ENCODE results near the gene DOCK10. TPM values are rescaled to one million over a fixed set of nuclear protein-coding genes. Genes with fewer than 3 reads are reported as not detected.
A peak's percentile ranks its signal among the peaks of the same experiment; 100 is the strongest.

DOCK10 gene
- total RNA-seq, 1 donor from 2014 or later: 138 TPM

DNA sequence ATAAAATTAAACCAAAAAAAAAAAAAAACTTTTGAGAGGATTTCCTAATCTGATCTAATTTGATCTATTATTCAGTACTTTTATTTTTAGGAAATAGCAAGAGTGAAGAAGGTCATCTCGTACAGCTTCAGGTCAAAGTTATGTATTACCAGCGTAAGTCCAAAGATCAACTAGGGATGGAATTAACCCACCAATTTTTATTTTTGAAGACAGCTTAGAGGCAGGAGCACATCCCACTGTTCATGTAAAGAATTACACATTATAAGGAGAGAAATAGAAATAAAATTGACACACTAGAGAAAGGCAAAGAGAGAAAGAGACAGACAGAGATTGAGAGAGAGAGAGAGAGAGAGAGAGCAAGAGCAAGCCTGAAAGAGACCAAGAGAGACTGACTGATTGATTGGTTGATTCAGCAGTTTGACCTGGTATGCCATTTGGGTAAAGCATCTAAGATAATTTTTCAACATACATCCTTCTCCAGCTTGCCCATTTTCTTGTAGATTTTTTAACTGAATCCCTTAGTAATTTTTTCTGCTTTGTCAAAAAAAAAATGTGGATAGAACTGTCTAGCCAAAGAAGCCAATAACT is 25.1 kb downstream of the DOCK10 start:
- Mint-ChIP-seq H3K9me3 (no peaks in the 10 kb centered on the region), H3K27me3 (no peaks in the 10 kb centered on the region), H3K4me3 (no peak overlapping the region), H3K36me3 (ENCODE audit: low read depth) (peaks cover 24% of the 10 kb centered on the region), H3K27ac (no peak overlapping the region), H3K4me1 (peaks cover 45% of the 10 kb centered on the region)
- intact Hi-C loops (cut with micrococcal nuclease): no loop called here
- DNase-seq: no peak

- H3K4me1 Mint-ChIP-seq: peaks cover 49% of the 10 kb centered on the region
- intact Hi-C loops (cut with micrococcal nuclease): no loop called here
- H3K27ac Mint-ChIP-seq: peak overlapping the region; percentile 74
- peaks cover 15% of the 10 kb centered on the region for H3K36me3 Mint-ChIP-seq (ENCODE audit: low read depth)
- no peak overlapping the region for H3K4me3 Mint-ChIP-seq
- H3K9me3 Mint-ChIP-seq: no peaks in the 10 kb centered on the region
- H3K27me3 Mint-ChIP-seq: no peaks in the 10 kb centered on the region
- DNase-seq: no peak
These were observed 28.6 kb downstream of the DOCK10 start for GRCh38 chr2:225013425-225014365.

DNA sequence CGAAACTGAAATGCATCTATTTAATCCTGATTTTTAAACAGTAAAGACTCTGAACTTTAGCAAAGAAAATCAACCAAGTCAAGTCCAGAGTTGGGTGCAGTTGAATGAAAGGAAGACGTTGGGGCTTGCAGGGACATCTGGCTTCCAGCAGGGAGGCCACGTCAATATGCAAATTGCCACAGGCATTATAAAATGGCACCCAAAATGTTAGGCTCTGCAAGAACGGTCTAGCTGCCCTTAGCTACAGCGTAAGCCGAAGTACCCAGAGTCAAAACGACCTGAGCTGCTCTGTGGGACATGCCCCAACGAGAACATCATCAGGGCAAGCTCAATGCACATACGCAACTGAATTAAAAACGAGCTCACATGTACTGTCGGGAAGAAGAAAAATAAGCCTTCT is 30.7 kb downstream of the DOCK10 start:
- intact Hi-C loops (cut with micrococcal nuclease): loop anchor here (1.0 to 2.0 kb wide), 3 partner anchors 15 to 73 kb away; no protein-coding TSS in a partner anchor
- no peak for DNase-seq
- no peak overlapping the region for H3K4me3 Mint-ChIP-seq
- peaks cover 59% of the 10 kb centered on the region for H3K4me1 Mint-ChIP-seq
- no peaks in the 10 kb centered on the region for H3K27me3 Mint-ChIP-seq
- peaks cover 27% of the 10 kb centered on the region for H3K36me3 Mint-ChIP-seq (ENCODE audit: low read depth)
- peak overlapping the region; percentile 89 for H3K27ac Mint-ChIP-seq
- H3K9me3 Mint-ChIP-seq: no peaks in the 10 kb centered on the region

- intact Hi-C loops (cut with micrococcal nuclease): loop anchor here (1.0 to 2.0 kb wide), 5 partner anchors 9 to 72 kb away; no protein-coding TSS in a partner anchor
- Mint-ChIP-seq H3K4me3 (peak overlapping the region; percentile 41), H3K27me3 (no peaks in the 10 kb centered on the region), H3K4me1 (peaks cover 63% of the 10 kb centered on the region), H3K36me3 (ENCODE audit: low read depth) (peaks cover 33% of the 10 kb centered on the region), H3K27ac (peak overlapping the region; percentile 89), H3K9me3 (no peaks in the 10 kb centered on the region)
- DNase-seq: no peak
These were observed 31.5 kb downstream of the DOCK10 start for GRCh38 chr2:225010804-225011203.

GRCh38 chr2:225009768-225010167 is 32.5 kb downstream of the DOCK10 start:
- H3K4me1 Mint-ChIP-seq: peaks cover 68% of the 10 kb centered on the region
- H3K27me3 Mint-ChIP-seq: no peaks in the 10 kb centered on the region

DNA sequence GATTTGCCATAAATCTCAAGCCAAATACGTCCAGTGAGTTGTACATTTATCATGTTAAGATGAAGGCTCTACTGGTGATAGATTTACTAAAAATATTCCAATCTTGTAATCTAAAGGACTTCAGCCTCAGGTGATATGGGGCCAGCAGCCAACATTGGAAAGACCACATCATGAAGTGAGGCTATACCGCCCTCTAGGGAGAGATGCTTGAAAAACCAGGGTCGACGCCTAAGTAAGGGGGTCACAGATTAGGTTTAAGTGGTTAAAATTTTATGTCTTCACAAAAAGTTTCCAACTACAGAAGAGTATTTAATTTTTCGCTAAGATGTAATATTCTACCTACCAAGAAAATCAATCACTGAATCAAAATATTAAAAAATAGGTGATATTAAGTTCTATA is 33.3 kb downstream of the DOCK10 start:
- peaks cover 75% of the 10 kb centered on the region for H3K4me1 Mint-ChIP-seq
- peaks cover 38% of the 10 kb centered on the region for H3K36me3 Mint-ChIP-seq (ENCODE audit: low read depth)
- no peak overlapping the region for H3K4me3 Mint-ChIP-seq
- no peaks in the 10 kb centered on the region for H3K27me3 Mint-ChIP-seq
- peak overlapping the region; percentile 11 for H3K27ac Mint-ChIP-seq
- intact Hi-C loops (cut with micrococcal nuclease): no loop called here
- no peaks in the 10 kb centered on the region for H3K9me3 Mint-ChIP-seq
- peak; percentile 68 for DNase-seq

More at GRCh38 chr2:225009768-225010167, 32.5 kb downstream of the DOCK10 start:
- DNase-seq: no peak
- peaks cover 35% of the 10 kb centered on the region for H3K36me3 Mint-ChIP-seq (ENCODE audit: low read depth)
- no peaks in the 10 kb centered on the region for H3K9me3 Mint-ChIP-seq
- H3K27ac Mint-ChIP-seq: peak overlapping the region; percentile 89
- H3K4me3 Mint-ChIP-seq: peak overlapping the region; percentile 20
- intact Hi-C loops (cut with micrococcal nuclease): loop anchor here (1.0 to 2.0 kb wide), 4 partner anchors 7 to 71 kb away; no protein-coding TSS in a partner anchor

DNA sequence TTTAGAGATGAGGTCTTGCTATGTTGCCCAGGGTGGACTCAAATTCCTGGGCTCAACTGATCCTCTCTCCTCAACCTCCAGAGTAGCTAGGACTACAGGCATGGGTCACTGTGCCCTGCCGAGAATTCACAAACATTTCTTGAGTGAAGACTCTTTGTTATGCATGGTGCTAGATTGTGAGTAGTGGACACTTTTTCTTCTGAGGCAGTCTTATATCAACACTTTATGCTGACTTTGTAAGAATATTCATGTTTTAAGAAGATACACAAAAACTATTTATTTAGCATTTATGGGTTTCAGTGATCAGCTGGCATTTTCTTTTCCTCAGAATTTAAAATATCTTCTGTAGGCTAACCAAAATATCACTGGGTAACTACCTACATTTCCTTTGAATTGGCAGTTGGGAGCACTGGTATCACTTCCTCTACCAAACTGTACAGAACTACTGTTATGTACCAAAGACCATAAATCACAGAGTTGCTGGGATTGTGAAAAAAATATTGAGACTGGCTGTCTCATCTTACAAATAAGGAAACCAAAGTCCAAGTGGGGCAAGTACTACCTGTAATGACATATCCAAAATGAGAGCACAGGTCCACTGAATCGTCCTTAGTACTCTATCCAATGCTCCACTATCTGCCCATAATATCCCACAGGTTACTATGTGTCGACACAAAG is 34.0 kb downstream of the DOCK10 start:
- H3K4me3 Mint-ChIP-seq: peak overlapping the region; percentile 24

DNA sequence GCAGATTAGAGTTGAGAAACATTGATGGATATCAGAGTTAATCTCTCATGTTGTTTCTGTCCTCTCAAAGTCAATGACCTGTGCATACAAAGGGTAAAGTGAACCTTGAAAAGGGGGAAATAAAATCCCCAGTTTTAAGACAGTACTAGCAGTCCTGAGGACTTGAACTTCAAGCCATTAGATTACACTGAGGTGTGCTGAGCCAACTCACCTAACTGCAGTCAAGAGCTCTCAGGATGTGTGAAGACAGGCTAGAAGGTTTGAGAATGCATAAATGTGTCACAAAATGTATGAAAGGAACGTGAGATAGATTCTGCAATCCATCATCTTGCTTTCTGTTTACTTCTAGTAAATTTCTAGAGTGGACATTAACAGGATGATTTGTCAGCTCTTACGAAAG is 35.5 kb downstream of the DOCK10 start:
- Mint-ChIP-seq H3K4me1 (peaks cover 82% of the 10 kb centered on the region), H3K27ac (peak overlapping the region; percentile 11), H3K36me3 (ENCODE audit: low read depth) (peaks cover 36% of the 10 kb centered on the region), H3K9me3 (no peaks in the 10 kb centered on the region), H3K27me3 (no peaks in the 10 kb centered on the region), H3K4me3 (no peak overlapping the region)
- no peak for DNase-seq
- intact Hi-C loops (cut with micrococcal nuclease): no loop called here

More for the DNA sequence above, 34.0 kb downstream of the DOCK10 start:
- Mint-ChIP-seq H3K36me3 (ENCODE audit: low read depth) (peaks cover 36% of the 10 kb centered on the region), H3K27ac (peak overlapping the region; percentile 69), H3K4me1 (peaks cover 73% of the 10 kb centered on the region), H3K9me3 (no peaks in the 10 kb centered on the region), H3K27me3 (no peaks in the 10 kb centered on the region)
- intact Hi-C loops (cut with micrococcal nuclease): no loop called here
- DNase-seq: no peak

GRCh38 chr2:225004597-225004996 is 37.7 kb downstream of the DOCK10 start:
- DNase-seq: no peak
- Mint-ChIP-seq H3K27ac (peak overlapping the region; percentile 25), H3K4me1 (peaks cover 74% of the 10 kb centered on the region), H3K36me3 (ENCODE audit: low read depth) (peaks cover 37% of the 10 kb centered on the region), H3K9me3 (no peaks in the 10 kb centered on the region), H3K4me3 (no peak overlapping the region), H3K27me3 (no peaks in the 10 kb centered on the region)
- intact Hi-C loops (cut with micrococcal nuclease): loop anchor here (5.0 kb wide), 2 partner anchors 647 to 658 kb away; no protein-coding TSS in a partner anchor

DNA sequence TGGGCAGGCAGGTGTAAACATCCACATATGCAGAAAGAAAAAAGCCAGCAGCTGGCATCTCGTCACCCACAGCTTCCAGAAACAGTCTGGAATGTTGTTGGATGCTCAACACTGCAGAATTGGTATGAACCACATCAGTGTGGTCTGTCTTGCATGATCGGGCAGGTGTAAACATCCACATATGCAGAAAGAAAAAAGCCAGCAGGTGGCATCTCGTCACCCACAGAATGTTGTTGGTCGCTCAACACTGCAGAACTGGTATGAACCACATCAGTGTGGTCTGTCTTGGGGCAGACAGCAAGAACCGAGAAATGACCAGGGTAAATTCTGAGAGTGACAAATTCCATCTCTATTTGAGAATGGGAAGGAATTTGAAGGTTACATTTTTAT is 39.6 kb downstream of the DOCK10 start:
- Mint-ChIP-seq H3K27ac (peak overlapping the region; percentile 73), H3K27me3 (no peaks in the 10 kb centered on the region), H3K36me3 (ENCODE audit: low read depth) (peaks cover 35% of the 10 kb centered on the region), H3K4me3 (no peak overlapping the region), H3K4me1 (peaks cover 68% of the 10 kb centered on the region), H3K9me3 (no peaks in the 10 kb centered on the region)
- intact Hi-C loops (cut with micrococcal nuclease): loop anchor here (1.0 to 5.0 kb wide), 9 partner anchors 8 to 660 kb away; no protein-coding TSS in a partner anchor
- peak; percentile 68 for DNase-seq

DNA sequence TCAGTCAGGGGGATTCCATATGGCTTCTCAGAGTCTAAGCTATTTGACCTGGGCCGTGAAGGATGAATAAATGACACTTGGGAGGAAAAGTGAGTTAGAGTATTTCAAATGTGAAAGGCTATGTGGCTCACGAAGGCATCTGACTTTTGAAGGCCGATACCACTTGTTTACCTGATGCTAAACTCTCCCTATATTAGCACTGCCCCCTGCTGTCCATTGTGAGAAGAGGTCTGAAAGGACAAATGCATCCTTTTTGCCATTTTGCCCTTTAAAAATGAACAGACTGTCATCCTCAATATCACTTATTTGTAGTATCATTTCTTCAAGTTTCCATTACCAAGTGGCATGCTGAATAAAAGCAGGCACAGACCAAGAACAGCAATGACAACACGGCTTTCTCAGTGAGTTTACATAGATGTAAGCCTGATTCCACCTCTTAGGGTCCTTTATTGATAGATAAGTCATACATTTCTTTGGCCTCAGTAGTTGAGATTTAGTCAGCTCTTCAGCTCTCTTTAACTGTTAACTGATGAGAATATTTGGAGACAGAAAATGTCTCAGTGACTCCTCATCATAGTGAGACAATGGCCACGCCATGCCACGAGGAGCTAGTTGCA is 40.1 kb downstream of the DOCK10 start:
- H3K36me3 Mint-ChIP-seq (ENCODE audit: low read depth): peaks cover 36% of the 10 kb centered on the region
- peak; percentile 89 for DNase-seq
- H3K9me3 Mint-ChIP-seq: no peaks in the 10 kb centered on the region
- peak overlapping the region; percentile 73 for H3K27ac Mint-ChIP-seq
- intact Hi-C loops (cut with micrococcal nuclease): loop anchor here (1.0 to 5.0 kb wide), 9 partner anchors 8 to 660 kb away; no protein-coding TSS in a partner anchor
- peak overlapping the region; percentile 63 for H3K4me3 Mint-ChIP-seq
- H3K4me1 Mint-ChIP-seq: peaks cover 65% of the 10 kb centered on the region
- H3K27me3 Mint-ChIP-seq: no peaks in the 10 kb centered on the region

GRCh38 chr2:224999754-225000153 is 42.5 kb downstream of the DOCK10 start:
- Mint-ChIP-seq H3K4me3 (no peak overlapping the region), H3K4me1 (peaks cover 61% of the 10 kb centered on the region), H3K27ac (peak overlapping the region; percentile 32), H3K27me3 (no peaks in the 10 kb centered on the region), H3K36me3 (ENCODE audit: low read depth) (peaks cover 42% of the 10 kb centered on the region), H3K9me3 (no peaks in the 10 kb centered on the region)
- intact Hi-C loops (cut with micrococcal nuclease): loop anchor here (5.0 kb wide), 2 partner anchors 642 to 663 kb away; no protein-coding TSS in a partner anchor
- no peak for DNase-seq

DNA sequence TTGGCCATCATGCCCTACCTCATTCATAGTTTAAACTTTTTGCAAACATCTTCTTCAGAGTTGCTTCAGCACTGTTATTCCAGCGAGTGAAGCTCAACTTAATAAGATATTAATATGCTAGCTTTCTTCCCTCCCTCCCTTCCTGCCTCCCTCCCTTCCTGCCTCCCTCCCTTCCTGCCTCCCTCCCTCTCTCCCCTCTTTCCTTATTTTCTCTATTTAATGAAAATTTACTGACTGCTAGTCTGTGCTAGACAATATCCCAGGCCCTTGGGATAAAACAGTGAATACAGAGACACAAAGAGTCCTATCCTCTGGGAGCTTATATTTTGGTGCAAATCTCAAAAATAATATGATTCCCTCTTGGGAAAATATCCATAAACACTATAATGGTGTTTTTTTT is 42.9 kb downstream of the DOCK10 start:
- DNase-seq: no peak
- Mint-ChIP-seq H3K4me1 (peaks cover 62% of the 10 kb centered on the region), H3K36me3 (ENCODE audit: low read depth) (peaks cover 44% of the 10 kb centered on the region), H3K27me3 (no peaks in the 10 kb centered on the region), H3K27ac (peak overlapping the region; percentile 58), H3K9me3 (no peaks in the 10 kb centered on the region), H3K4me3 (no peak overlapping the region)
- intact Hi-C loops (cut with micrococcal nuclease): no loop called here
